GM19438 (cell line): ENCODE results near the gene GRIK4.

Experiments
- ATAC-seq: cut with Tn5 transposase; IDR thresholded peaks from one replicate; pipeline ENCODE4 v1.9.1; 2021; ENCODE audit warnings: low read depth; ENCODE audit not compliant: unreplicated experiment

GRIK4 gene

GRCh38 chr11:120718171-120718570 lies 206.6 kb downstream of the GRIK4 start:
- no peak for ATAC-seq

GRCh38 chr11:120719348-120719747 lies 207.8 kb downstream of the GRIK4 start:
- no peak for ATAC-seq

- ATAC-seq = no peak
Observed at GRCh38 chr11:120720760-120721159, 209.2 kb downstream of the GRIK4 start.

- ATAC-seq = no peak
Observed at GRCh38 chr11:120722524-120722923, 211.0 kb downstream of the GRIK4 start.

DNA sequence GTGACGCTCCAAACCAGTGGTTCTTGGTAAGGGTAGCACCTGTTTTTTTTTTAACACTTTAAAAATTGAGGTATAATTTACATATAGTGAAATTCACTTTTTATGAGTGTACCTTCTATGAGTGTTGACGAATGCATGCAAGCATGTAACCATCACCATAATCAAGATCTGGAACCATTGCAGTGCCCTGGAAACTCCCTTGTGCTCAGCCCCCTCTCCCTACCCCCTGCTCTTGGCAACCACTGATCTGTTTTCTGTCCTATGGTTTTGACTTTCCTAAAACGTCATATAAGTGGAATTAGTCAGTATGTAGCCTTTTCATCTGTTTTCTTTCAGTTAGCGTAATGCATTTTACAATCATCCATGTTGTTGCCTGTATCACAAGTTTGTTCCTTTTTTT lies 212.2 kb downstream of the GRIK4 start:
- ATAC-seq = no peak

DNA sequence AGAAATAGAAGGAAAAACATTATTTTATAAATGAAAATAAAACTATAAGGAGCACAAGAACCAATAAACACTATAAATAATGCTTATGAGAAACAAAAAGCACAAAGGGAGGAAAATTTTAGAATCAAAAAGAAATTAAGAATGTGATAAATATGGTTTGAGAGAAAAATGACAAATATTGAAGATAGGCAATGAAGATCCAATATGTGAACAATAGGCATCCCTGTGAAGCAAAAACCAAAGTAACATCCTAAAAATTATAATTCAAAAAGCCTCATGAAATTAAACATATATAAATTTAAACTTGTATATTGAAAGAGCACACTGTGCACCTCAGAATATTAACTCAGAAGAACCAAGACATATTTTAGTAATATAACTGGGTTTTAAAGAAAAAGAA lies 216.2 kb downstream of the GRIK4 start:
- no peak for ATAC-seq

GRCh38 chr11:120735035-120735434 lies 223.5 kb downstream of the GRIK4 start:
- no peak for ATAC-seq

DNA sequence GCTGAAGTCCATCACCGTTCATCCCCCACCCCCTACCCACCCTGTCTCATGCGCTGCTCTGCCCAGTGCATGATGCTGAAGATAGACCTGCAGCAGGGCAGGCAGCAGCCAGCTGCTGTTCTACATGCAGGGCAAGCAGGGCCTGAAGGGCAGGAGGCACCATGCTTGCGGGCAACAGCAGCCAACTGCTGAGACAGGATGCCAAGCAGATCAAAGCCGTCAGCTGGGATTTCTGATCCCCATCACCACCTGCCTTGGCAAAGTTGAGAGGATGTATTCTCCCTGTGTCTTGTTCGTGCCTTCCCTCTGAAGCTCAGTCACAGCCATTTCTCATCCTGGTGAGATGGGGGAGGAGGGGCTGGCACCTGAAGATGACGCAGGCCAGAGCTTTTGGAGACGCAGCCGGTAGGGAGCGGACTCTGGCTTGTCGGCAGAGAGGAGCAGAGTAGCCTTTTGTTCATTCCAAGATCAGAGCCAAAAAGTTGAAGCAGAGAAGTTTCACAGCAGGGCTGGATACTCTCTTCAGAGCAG lies 227.0 kb downstream of the GRIK4 start:
- ATAC-seq = no peak

GRCh38 chr11:120739780-120740179 lies 228.2 kb downstream of the GRIK4 start:
- no peak for ATAC-seq

- no peak for ATAC-seq
Observed at GRCh38 chr11:120740380-120740779, 228.8 kb downstream of the GRIK4 start.

- ATAC-seq = no peak
Observed at GRCh38 chr11:120744016-120744994, 232.8 kb downstream of the GRIK4 start.

- ATAC-seq = no peak
Observed at GRCh38 chr11:120746376-120746775, 234.8 kb downstream of the GRIK4 start.

GRCh38 chr11:120746836-120747609 lies 235.5 kb downstream of the GRIK4 start:
- ATAC-seq = no peak

GRCh38 chr11:120747850-120748814 lies 236.6 kb downstream of the GRIK4 start:
- no peak for ATAC-seq

DNA sequence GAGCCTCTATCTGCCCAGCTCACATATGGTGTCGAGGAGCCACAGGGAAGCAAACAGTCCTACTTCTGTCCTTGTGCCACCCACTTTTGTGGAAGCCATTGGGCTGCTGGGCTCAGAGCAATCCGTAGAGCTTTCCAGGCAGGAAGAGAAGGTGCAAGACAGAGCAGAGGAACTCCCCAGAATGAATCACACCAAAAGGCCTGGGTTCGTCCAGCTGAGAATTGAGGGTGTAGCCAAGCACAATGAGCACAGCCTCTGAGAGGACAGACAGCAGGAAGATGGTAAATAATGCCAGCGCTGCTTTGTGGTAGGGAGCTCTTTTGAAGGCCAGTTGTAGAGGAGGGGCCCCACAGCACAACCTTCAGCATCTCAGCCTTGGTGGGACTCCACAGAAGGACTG lies 237.8 kb downstream of the GRIK4 start:
- ATAC-seq = no peak

GRCh38 chr11:120750647-120751549 lies 239.3 kb downstream of the GRIK4 start:
- no peak for ATAC-seq

DNA sequence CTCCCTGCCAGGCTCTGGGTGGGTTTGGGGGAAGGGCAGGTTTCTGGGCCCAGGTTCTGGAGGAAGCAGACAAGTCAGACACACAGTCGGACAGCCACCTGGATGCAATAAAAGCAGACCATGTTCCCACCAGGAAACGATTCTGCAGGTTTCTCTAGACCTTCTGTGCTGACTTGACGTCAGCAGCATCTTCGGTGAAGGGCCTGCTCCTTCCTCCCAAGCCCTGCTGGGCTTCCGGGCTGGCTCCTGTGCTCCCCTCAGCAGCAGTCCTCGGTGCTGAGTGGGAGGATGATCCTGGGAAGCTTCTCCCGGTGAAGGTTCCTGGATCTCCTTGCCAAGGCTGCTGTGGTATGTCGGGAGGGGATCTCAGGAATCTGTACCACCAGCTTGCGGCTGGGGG lies 240.0 kb downstream of the GRIK4 start:
- ATAC-seq = no peak

- no peak for ATAC-seq
Observed at GRCh38 chr11:120752668-120753067, 241.1 kb downstream of the GRIK4 start.

- ATAC-seq = no peak
Observed at GRCh38 chr11:120756931-120757330, 245.4 kb downstream of the GRIK4 start.
